Caco-2 (cell line): ENCODE data around the gene SLX4IP. TPM values are rescaled to one million over a fixed set of nuclear protein-coding genes. Genes with fewer than 3 reads are reported as not detected.

Experiments
- BruUV-seq: library from RNA; stranded (reverse); fragments of 400-500 nt; replicated peaks from 2 replicates; lab custom pipeline; 2021; lab: Mats Ljungman, UMichigan
- CTCF ChIA-PET: fragments of 300-600 bp; sonication (Branson Sonifier 250); formaldehyde crosslinking; loops from one replicate; lab custom pipeline; 2022; ENCODE audit warnings: antibody characterized with exemption; lab: Charles Lee
- POLR2A ChIA-PET: fragments of 300-600 bp; sonication (Branson Sonifier 250); formaldehyde crosslinking; loops from one replicate; lab custom pipeline; 2022; ENCODE audit warnings: antibody characterized with exemption; lab: Charles Lee
- DNase-seq, 2 experiments: peaks; one replicate each; pipeline versions ENCODE4 v3.0.0 to v3.0.0-alpha.2; 2020 to 2022
- H3K27me3 ChIP-seq: replicated peaks from 2 replicates; pipeline ENCODE4 v1.6.0; 2011; ENCODE audit warnings: low read length; ENCODE audit not compliant: control insufficient read depth, insufficient read depth
- H3K36me3 ChIP-seq: 2 replicates; pipeline ENCODE4 v1.5.1; 2011; ENCODE audit warnings: low read length; ENCODE audit not compliant: control insufficient read depth, insufficient read depth
- H3K4me1 ChIP-seq: fragments of 250-450 bp; sonication (Bioruptor Pico); 2 replicates; pipeline ENCODE4 v1.5.1; 2020; ENCODE audit warnings: mild to moderate bottlenecking
- H3K4me3 ChIP-seq: 2 replicates; pipeline ENCODE4 v1.5.1; 2011; ENCODE audit warnings: low read depth, mild to moderate bottlenecking, control low read depth, low read length
- H3K9me3 ChIP-seq: fragments of 250-450 bp; sonication (Bioruptor Pico); 2 replicates; pipeline ENCODE4 v1.5.1; 2020; ENCODE audit warnings: mild to moderate bottlenecking, moderate library complexity
- H3K27ac Mint-ChIP-seq: one replicate; pipeline ENCODE4 v1.8.0; 2022; ENCODE audit warnings: mixed read lengths; ENCODE audit not compliant: unreplicated experiment
- H3K27me3 Mint-ChIP-seq: one replicate; pipeline ENCODE4 v1.8.0; 2022; ENCODE audit warnings: mixed read lengths; ENCODE audit not compliant: insufficient read depth, unreplicated experiment
- H3K36me3 Mint-ChIP-seq: one replicate; pipeline ENCODE4 v1.8.0; 2022; ENCODE audit warnings: mild to moderate bottlenecking, mixed read lengths; ENCODE audit not compliant: insufficient read depth, unreplicated experiment
- H3K4me1 Mint-ChIP-seq: one replicate; pipeline ENCODE4 v1.8.0; 2022; ENCODE audit warnings: low read depth, mixed read lengths; ENCODE audit not compliant: unreplicated experiment
- H3K4me3 Mint-ChIP-seq: one replicate; pipeline ENCODE4 v1.8.0; 2022; ENCODE audit warnings: mild to moderate bottlenecking, moderate library complexity, mixed read lengths; ENCODE audit not compliant: unreplicated experiment
- H3K9me3 Mint-ChIP-seq: one replicate; pipeline ENCODE4 v1.8.0; 2022; ENCODE audit warnings: mixed read lengths; ENCODE audit not compliant: unreplicated experiment
- intact Hi-C: fragments of 100-400 bp; cut with micrococcal nuclease; formaldehyde crosslinking; loops from one replicate; pipeline ENCODE4 v1.10.0; 2022; ENCODE audit not compliant: unreplicated experiment
- total RNA-seq: library from RNA; stranded (reverse); gene quantifications from 2 replicates; pipeline ENCODE4 v1.2.3, GENCODE V29; 2022
- TF ChIP-seq, protein P1 (sequence below), 2 experiments: fragments of 200-600 bp in 1 of 2; IDR thresholded peaks; 1 replicate in 1 of 2; 2 replicates in 1 of 2; pipeline versions ENCODE4 v1.5.1 to v1.8.0; 2011 to 2022; ENCODE audit warnings: antibody characterized with exemption in 1 of 2, control low read depth in 1 of 2, inconsistent platforms in 1 of 2, low read depth in 1 of 2, low read length in 1 of 2, mild to moderate bottlenecking in 1 of 2, moderate library complexity in 1 of 2; ENCODE audit not compliant: insufficient read depth in 1 of 2, severe bottlenecking in 1 of 2, unreplicated experiment in 1 of 2

SLX4IP gene
- total RNA-seq, 1 experiment from 2014 or later = 8.5 TPM

DNA sequence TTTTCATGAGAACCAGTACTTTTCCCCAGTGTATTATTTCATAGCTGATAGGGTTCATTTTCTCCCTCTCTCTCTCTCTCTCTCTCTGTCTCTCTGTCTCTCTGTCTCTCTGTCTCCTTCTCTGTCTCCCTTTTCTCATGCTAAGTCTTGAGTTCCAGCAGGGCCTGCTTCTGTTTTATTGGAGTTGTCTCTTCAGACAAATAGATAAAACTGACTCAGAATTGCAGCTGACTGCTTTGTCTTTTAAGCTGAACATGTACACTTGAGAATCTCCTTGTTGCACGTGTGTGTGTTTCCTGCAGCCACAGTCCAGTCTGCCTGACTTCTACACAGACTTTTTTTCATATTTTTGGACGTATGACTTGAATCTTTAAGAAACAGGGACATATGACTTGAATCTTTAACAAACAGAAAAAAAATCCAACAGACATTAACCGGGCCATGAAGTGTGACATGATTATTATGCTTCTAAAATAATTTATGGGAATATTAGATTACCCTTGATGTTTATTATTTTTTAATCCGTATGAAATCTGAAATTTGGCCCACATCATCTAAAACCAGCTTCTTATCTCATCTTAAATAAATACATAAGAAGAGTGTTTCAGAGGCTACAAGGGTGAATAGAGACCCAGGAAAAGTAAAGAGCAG lies 167.2 kb downstream of the SLX4IP start:
- peaks cover 12% of the 10 kb centered on the region for H3K4me1 Mint-ChIP-seq
- H3K27me3 Mint-ChIP-seq = no peaks in the 10 kb centered on the region
- Histone ChIP-seq H3K36me3 (no peaks in the 10 kb centered on the region; the same call in 1 of the 2 replicates), H3K4me3 (no peak overlapping the region), H3K9me3 (no peaks in the 10 kb centered on the region), H3K27me3 (no peaks in the 10 kb centered on the region), H3K4me1 (peaks cover 27% of the 10 kb centered on the region)
- TF ChIP-seq, protein P1, sequence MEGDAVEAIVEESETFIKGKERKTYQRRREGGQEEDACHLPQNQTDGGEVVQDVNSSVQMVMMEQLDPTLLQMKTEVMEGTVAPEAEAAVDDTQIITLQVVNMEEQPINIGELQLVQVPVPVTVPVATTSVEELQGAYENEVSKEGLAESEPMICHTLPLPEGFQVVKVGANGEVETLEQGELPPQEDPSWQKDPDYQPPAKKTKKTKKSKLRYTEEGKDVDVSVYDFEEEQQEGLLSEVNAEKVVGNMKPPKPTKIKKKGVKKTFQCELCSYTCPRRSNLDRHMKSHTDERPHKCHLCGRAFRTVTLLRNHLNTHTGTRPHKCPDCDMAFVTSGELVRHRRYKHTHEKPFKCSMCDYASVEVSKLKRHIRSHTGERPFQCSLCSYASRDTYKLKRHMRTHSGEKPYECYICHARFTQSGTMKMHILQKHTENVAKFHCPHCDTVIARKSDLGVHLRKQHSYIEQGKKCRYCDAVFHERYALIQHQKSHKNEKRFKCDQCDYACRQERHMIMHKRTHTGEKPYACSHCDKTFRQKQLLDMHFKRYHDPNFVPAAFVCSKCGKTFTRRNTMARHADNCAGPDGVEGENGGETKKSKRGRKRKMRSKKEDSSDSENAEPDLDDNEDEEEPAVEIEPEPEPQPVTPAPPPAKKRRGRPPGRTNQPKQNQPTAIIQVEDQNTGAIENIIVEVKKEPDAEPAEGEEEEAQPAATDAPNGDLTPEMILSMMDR (IDR thresholded peaks at IDR 0.05; ENCODE audit: insufficient read depth in 1 of 2, low read depth in 1 of 2, low read length in 1 of 2, severe bottlenecking in 1 of 2, unreplicated experiment in 1 of 2) = no peak
- peaks cover 9% of the 10 kb centered on the region for H3K9me3 Mint-ChIP-seq
- H3K27ac Mint-ChIP-seq = no peak overlapping the region
- H3K36me3 Mint-ChIP-seq = no peaks in the 10 kb centered on the region
- CTCF ChIA-PET = no interaction called here
- POLR2A ChIA-PET = no interaction called here
- no peak for DNase-seq
- no peak overlapping the region for H3K4me3 Mint-ChIP-seq
- intact Hi-C loops = no loop called here
- no TSS peak for BruUV-seq

DNA sequence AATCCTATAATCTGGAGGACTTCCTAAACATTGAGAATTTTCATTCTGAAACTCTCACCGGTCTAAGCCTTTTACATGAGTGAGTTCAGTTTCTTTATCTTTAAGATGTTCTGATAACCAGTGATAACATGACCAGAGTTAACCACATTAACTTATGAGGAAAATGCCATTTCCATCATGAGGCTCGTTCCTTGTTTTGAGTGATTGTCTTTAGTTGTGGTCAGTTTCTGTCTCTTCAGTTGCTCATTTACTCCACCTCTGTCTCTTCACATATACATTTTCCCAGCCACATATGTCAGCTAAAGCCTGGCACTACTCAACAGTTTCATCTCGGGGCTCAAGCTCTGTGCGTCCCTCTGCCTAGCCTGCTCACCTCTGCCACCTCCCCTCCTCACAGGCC lies 168.3 kb downstream of the SLX4IP start:
- Mint-ChIP-seq H3K9me3 (peaks cover 9% of the 10 kb centered on the region), H3K27me3 (no peaks in the 10 kb centered on the region), H3K4me3 (no peak overlapping the region), H3K36me3 (peaks cover 4% of the 10 kb centered on the region), H3K27ac (no peak overlapping the region), H3K4me1 (peaks cover 12% of the 10 kb centered on the region)
- ChIA-PET POLR2A (no interaction called here), CTCF (no interaction called here)
- H3K36me3 ChIP-seq = no peaks in the 10 kb centered on the region; the same call in 1 of the 2 replicates
- intact Hi-C loops = no loop called here
- H3K27me3 ChIP-seq = no peaks in the 10 kb centered on the region
- TF ChIP-seq, protein P1 (IDR thresholded peaks at IDR 0.05; ENCODE audit: insufficient read depth in 1 of 2, low read depth in 1 of 2, low read length in 1 of 2, severe bottlenecking in 1 of 2, unreplicated experiment in 1 of 2) = no peak
- no peak overlapping the region for H3K4me3 ChIP-seq
- BruUV-seq = no TSS peak
- H3K9me3 ChIP-seq = no peaks in the 10 kb centered on the region
- no peak for DNase-seq
- H3K4me1 ChIP-seq = peaks cover 25% of the 10 kb centered on the region

DNA sequence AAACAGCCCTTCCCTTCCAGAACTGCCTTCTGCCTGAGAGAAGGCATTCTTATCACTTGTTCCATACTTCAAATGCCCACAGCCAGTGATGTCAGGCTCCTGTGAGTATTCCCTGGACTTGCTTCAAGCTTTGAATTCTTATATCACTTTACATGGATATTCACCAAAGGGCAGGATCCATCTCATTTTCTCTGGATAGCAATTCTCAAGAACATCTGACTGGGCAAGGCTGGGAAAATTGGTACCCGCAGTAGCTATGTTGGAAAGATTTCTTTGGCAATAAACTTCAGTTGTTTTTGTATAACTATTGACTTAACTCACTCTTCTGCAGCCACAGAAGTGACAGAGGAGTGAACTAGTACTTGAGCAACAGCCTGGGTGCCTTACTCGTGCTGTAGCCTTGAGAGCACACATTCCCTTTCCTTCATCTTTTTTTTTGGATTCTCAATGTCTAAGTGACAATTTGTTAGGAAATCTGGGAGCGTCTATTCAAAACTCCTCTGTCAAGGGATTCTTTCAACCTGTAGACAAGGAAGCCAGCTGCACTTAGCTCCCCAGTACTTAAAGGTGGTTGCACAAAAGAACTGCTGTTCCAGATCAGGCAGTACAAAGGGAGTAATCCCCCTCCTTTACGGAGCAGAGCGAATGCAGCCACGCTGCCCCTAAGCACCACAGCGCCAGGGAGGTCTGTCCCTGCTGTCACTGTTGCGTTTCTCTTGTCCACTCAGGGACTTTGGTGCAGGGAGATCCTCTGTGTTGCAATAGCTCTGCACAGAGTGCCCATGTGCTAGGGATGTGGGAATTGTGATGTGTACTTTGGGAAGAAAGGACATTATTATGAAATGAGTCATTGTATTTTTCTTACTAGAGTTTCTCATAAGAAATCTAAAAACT lies 169.1 kb downstream of the SLX4IP start:
- no peak overlapping the region for H3K4me3 ChIP-seq
- ChIA-PET POLR2A (no interaction called here), CTCF (no interaction called here)
- no peaks in the 10 kb centered on the region; the same call in 1 of the 2 replicates for H3K36me3 ChIP-seq
- TF ChIP-seq, protein P1 (IDR thresholded peaks at IDR 0.05; ENCODE audit: insufficient read depth in 1 of 2, low read depth in 1 of 2, low read length in 1 of 2, severe bottlenecking in 1 of 2, unreplicated experiment in 1 of 2) = no peak
- Mint-ChIP-seq H3K4me1 (peaks cover 12% of the 10 kb centered on the region), H3K36me3 (peaks cover 5% of the 10 kb centered on the region), H3K27me3 (no peaks in the 10 kb centered on the region), H3K9me3 (peaks cover 9% of the 10 kb centered on the region), H3K27ac (no peak overlapping the region), H3K4me3 (no peak overlapping the region)
- no TSS peak for BruUV-seq
- no peaks in the 10 kb centered on the region for H3K9me3 ChIP-seq
- DNase-seq = peak; percentile 32 to 52
- H3K4me1 ChIP-seq = peaks cover 17% of the 10 kb centered on the region
- H3K27me3 ChIP-seq = no peaks in the 10 kb centered on the region
- intact Hi-C loops = no loop called here
